RKO (cell line): Measurements from ENCODE around the gene QSER1.
"Not testable (repeated sequence)": the region's sequence is repeated elsewhere in the genome, so short reads cannot be mapped to it uniquely, and the experiment has no call there.

ENCODE experiments used
- DNase-seq: peaks from one replicate; pipeline ENCODE4 v3.0.0-alpha.2; 2016; ENCODE audit warnings: low spot score

QSER1 gene

DNA sequence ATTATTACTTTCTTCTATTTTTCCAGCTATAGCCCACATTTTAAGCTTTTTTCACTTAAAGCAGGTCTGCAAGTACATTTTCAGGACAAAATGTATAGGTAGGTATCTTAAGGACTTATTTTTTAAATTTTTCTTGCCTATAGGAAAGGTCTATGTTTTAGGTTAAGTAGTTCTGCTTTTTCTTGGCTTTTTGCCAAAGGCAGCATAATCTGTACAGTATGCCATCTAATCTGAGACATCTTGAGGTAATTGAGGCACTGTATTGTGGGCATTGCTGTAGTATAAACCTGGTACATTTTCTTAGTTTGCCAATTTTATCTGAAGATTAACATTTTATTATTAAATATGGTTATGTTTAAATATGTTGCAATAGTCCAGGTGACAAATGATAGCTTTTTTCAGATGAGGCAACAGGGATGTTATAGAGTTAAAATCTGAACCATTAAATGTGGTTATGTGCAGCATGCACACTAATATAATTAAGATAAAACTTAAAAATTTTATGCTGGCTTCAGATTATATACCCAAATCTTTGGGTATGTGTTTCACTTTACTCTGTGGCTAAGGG lies 42.9 kb downstream of the QSER1 start:
- DNase-seq = no peak

DNA sequence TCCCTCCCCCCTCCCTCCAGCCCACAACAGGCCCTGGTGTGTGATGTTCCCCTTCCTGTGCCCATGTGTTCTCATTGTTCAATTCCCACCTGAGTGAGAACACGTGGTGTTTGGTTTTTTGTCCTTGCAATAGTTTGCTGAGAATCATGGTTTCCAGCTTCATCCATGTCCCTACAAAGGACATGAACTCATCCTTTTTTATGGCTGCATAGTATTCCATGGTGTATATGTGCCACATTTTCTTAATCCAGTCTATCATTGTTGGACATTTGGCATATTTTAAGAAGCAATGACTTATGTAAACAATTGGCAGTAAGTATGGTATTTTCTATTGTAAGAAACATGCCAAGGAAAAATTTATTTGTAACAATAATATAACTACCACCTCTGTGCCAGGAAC lies 43.6 kb downstream of the QSER1 start:
- DNase-seq = not testable (repeated sequence)

GRCh38 chr11:32937283-32937682 lies 44.7 kb downstream of the QSER1 start:
- not testable (repeated sequence) for DNase-seq

DNA sequence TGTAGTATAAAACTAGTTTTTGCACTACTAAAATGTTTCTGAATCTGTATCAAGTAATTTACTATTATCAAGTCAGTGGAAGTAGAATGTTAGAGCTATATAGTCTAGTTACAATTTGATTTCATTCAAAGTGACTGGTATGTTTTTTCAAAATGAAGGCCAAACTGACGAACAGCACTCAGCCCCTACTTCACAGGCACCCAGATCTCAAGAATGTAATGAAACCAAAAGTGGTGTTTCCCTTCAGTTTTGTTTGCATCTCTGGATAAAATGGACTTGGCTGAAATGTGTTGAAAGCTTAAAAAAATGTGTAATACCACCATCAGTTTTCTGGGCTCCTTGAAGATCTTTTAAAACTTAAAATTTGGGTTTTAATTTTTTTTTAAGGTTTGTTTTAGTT lies 46.4 kb downstream of the QSER1 start:
- no peak for DNase-seq

GRCh38 chr11:32939866-32940265 lies 47.3 kb downstream of the QSER1 start:
- no peak for DNase-seq

DNA sequence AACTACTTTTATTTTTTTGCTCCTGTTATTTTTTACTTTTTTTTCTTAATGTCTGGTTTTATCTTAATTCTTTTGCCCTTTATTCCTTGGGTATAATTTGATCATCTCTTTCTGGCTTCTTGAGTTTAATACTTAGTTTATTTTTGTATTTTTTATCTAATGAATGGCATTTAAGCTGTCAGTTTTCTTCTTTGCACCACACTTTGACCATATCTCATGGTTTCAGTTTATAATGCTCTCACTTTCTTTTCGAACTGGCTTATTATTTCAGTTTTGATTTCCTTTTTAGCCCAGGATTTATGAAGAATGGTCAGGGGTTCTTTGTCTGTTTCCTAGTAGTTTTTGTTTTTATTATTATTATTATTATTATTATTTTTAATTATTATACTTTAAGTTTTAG lies 48.3 kb downstream of the QSER1 start:
- no peak for DNase-seq

GRCh38 chr11:32947978-32948377 lies 55.4 kb downstream of the QSER1 start:
- no peak for DNase-seq

DNA sequence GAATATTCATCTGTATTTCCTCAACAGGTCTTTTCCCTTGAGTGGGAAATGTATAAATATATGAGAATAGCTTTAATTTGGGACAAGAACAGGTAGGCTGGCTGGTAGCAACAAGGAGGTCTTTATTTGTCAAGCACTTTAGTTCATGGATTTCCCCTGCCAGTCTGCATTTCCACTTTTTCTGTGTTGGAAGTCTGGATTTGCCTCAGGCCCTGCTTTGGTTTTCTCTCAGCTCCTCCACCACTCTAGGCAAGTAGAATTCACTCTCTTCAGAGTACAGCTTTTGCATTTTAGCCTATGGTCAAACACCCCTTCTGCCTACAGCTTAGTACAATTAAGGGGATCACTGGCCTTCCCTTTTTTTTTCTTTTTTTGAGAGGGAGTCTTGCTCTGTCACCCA lies 57.1 kb downstream of the QSER1 start:
- no peak for DNase-seq

- no peak for DNase-seq
Observed at GRCh38 chr11:32952421-32952820, 59.8 kb downstream of the QSER1 start.

DNA sequence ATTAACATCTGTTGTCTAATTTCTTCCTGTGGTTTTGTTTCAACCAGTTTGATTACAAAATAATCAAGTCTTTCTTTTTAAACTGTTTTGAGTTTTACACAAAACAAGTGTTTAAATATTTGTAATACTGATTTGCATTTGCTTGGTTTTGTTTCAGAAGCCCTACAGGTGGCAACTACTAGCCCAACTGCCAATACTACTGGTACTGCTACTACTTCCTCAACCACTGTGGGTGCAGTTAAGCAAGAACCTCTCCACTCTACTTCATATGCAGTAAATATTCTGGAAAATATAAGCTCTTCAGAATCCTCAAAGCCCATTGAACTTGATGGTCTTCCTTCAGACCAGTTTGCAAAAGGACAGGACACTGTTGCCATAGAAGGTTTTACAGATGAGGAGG lies 61.1 kb downstream of the QSER1 start:
- DNase-seq = no peak

DNA sequence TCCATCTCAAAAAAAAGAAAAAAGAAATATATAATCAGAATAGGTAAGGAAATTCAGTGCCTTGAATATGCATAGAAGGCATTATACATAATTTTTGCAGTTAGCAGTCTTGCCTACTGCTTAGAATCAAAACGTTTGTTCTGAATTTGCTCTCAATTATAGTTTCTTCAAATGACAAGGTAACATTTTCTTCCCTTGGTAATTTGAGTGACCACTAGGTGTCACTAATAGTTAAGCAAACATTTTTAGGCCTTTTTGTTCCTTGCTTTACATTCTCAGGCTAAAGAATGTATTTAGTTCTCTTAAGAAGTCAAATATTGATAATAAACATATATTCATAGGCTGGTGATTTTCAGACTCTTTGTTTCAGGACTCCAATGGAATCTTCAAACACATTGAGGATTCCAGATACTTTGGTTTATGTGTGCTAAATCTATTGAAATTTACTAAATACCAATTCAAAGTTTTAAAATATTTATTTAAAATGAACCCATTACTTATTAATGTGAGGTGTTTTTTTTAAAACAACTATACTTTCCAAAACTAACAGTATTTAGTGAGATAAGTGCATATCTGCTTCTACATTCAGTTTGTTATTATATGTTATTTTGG lies 68.0 kb downstream of the QSER1 start:
- peak; percentile 68 for DNase-seq

GRCh38 chr11:32962016-32962415 lies 69.4 kb downstream of the QSER1 start:
- peak; percentile 14 for DNase-seq

DNA sequence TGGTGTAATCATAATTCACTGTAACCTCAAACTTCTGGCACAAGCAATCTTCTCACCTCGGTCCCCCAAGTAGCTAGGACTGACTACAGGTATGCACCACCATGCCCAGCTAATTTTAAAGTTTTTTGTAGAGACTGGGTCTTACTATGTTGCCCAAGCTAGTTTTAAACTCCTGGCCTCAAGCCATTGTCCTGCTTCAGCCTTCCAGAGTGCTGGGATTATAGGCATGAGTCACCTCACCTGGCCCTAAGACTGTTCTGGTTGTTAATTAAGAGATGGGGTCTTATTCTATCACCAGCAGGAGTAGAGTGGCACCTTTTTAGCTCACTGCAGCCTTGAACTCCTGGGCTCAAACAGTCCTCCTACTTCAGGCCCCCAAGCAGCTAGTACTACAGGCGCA lies 71.1 kb downstream of the QSER1 start:
- no peak for DNase-seq

DNA sequence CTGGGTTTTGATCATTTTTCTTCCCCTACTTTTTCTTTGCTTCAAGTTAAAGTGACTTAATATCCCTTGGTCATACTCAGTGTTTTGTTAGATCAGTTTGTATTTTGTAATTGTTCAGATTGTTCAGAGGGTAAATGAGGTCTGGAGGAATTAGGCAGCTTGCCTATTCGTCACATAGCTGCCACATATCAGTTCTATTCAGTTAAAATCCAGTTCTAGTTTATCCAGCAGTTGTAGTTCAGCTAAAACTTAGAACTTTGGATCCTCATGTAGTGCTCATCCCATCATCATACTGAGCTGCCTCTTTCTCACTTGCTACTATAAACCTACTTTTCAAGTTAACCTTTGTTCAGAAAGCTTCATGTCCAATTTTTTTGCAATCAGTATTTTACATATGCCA lies 75.9 kb downstream of the QSER1 start:
- DNase-seq = no peak

DNA sequence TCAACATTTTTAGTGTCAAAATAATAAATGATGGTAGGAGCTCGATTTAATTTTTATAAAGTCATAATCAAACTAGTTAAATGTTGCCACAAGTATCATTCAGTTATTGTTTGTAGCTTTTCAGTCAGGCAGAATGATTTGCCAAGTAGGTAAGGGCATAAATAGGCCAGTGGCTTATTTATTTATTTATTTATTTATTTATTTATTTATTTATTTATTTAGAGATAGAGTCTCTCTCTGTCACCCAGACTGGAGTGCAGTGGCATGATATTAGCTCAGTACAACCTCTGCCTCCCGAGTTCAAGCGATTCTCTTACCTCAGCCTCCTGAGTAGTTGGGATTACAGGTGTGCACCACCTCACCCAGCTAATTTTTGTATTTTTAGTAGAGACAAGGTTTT lies 79.6 kb downstream of the QSER1 start:
- not testable (repeated sequence) for DNase-seq

DNA sequence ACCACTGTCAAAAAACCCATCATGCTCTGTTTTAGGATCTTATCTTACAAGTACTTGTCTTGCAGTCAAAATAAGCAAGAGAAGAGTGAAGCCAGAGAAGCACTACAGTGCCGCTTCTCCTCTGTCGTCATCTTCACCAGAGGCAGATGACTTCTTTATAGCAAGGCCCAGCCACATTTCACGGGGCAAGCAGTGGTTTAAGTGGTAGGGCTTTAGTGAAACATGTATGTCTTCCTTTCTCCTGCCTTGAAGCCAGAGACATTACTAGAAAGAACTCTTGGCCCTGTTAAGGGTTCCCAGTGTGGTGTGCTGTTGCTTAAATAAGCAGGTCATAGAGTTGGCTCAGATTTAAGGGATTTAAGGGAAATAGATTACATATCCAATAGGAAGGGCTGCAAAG lies 80.2 kb downstream of the QSER1 start:
- DNase-seq = no peak

GRCh38 chr11:32982626-32983025 lies 90.0 kb downstream of the QSER1 start:
- no peak for DNase-seq

GRCh38 chr11:32983506-32983905 lies 90.9 kb downstream of the QSER1 start:
- no peak for DNase-seq

DNA sequence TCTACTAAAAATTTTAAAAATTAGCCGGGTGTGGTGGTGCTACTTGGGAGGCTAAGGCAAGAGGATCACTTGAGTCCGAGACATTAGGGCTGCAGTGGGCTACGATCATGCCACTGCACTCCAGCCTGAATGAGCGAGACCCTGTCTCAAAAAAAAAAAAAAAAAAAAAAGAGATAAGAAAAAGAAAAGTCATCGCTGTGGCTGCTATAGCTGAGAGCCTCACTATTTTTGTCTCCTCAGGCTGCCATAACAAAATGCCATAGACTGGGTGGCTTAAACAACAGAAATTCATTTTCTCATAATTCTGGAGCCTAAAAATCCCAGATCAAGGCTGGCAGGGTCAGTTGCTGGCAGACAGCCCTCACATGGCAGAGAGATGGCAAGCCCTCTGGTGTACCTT lies 93.0 kb downstream of the QSER1 start:
- DNase-seq = no peak

DNA sequence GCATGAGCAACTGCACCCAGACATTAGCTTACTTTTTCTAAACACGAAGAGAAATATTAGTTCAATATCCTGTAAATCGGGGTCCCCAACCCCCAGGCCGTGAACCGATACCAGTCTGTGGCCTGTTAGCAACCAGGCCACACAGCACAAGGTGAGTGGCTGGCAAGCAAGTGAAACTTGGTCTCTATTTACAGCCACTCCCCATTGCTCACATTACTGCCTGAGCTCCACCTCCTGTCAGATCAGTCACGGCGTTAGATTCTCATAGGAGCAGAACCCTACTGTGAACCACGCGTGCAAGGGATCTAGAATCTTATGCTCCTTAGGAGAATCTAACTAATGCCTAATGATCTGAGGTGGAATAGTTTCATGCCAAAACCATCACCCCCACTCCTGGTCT lies 95.2 kb downstream of the QSER1 start:
- DNase-seq = no peak

DNA sequence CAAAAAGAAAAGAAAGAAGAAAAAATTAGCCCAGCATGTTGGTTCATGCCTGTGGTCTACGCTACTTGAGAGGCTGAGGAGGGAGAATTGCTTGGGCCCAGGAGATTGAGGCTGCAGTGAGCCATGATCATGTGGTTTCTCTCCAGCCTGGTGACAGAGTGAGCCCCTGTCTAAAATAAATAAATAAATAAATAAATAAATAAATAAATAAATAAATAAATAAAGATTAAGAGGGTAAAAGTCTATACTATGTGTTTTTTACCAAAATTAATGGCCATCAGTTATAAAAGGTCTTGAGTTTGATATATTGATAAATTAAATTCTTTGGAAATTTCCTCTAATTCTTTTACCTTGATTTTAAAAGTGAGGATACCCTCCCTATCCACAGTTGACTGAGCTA lies 97.9 kb downstream of the QSER1 start:
- DNase-seq = no peak

DNA sequence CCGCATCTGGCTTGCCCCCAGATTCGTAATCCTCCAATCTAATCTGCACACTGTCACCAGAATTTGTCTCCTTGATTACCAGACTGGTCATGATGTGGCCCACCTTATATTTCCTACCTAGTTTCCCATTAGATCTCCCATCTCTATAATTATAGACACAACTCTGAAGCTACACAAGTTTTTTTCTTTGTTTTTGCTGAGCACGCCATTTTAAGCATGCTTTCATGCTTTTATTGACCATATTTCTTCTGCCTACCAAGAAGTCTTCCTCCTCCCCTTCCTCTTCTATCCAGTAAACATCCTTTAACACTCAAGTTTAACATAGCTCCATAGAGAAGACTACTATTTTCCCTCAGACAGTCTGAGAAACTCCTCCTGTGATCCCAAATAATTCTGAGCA lies 98.8 kb downstream of the QSER1 start:
- DNase-seq = no peak

DNA sequence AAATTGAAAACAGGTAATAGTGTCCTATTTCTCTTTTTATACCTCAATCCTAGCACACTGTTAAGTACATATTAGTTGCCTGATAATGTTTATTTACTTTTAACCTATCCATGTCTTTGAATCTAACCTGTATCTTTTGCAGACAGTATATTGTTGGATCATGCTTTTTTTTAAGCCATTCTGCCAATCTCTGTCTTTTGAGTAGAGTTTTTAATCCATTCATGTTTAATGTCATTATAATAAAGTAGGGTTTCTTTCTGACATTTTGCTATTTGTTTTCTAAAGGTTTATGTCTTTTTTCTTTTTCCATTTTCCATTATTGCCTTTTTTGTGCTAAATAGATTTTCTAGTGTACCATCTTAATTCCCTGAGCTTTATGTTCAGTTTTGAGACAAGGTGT lies 99.3 kb downstream of the QSER1 start:
- DNase-seq = no peak

- DNase-seq = no peak
Observed at GRCh38 chr11:33000181-33000580, 107.6 kb downstream of the QSER1 start.

DNA sequence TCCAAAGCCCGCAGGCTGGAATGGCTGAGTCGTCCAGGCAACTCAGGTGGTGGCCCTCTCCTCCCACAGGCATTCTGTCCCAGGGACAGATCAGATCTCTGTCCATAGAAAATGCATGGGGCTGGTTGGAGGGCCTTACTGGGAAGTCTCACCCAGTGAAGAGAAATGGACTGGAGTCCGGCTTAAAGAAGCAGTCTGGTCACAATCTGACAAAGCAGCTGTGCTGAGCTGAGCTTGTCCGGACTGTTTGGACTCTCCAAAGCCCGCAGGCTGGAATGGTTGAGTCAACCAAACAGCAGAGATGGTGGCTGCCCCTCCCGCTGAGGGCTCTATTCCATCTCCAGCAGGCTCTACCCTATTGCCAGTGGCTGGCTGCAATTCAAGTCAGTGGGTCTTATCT lies 108.7 kb downstream of the QSER1 start:
- DNase-seq = no peak
